DMS53 treated with DMSO at 0.1 percent for 48 hours (cell line): ENCODE results near the gene PAX2.

ENCODE experiments used
- DNase-seq: peaks from one replicate; lab custom pipeline; 2025; ENCODE audit not compliant: unreplicated experiment; lab: John Stamatoyannopoulos, UW

The PAX2 gene

GRCh38 chr10:100835810-100836209, 90.4 kb downstream of the PAX2 start:
- no peak for DNase-seq

GRCh38 chr10:100836891-100837290, 91.5 kb downstream of the PAX2 start:
- no peak for DNase-seq

GRCh38 chr10:100837300-100837699, 91.9 kb downstream of the PAX2 start:
- no peak for DNase-seq

- DNase-seq = no peak
Measured at GRCh38 chr10:100838986-100839385, 93.6 kb downstream of the PAX2 start.

- DNase-seq = no peak
Measured at GRCh38 chr10:100841528-100841927, 96.1 kb downstream of the PAX2 start.

- DNase-seq = no peak
Measured at GRCh38 chr10:100847440-100847839, 102.1 kb downstream of the PAX2 start.

GRCh38 chr10:100848770-100849169, 103.4 kb downstream of the PAX2 start:
- DNase-seq = no peak

- no peak for DNase-seq
Measured at GRCh38 chr10:100858261-100858660, 112.9 kb downstream of the PAX2 start.

GRCh38 chr10:100858747-100859483, 113.5 kb downstream of the PAX2 start:
- DNase-seq = no peak

- DNase-seq = no peak
Measured at GRCh38 chr10:100859484-100859763, 114.0 kb downstream of the PAX2 start.

GRCh38 chr10:100863433-100863832, 118.1 kb downstream of the PAX2 start:
- DNase-seq = no peak

- no peak for DNase-seq
Measured at GRCh38 chr10:100864036-100864885, 118.9 kb downstream of the PAX2 start.

GRCh38 chr10:100864978-100865377, 119.6 kb downstream of the PAX2 start:
- DNase-seq = no peak

- DNase-seq = no peak
Measured at GRCh38 chr10:100866010-100866409, 120.6 kb downstream of the PAX2 start.

GRCh38 chr10:100866575-100867098, 121.3 kb downstream of the PAX2 start:
- no peak for DNase-seq

- DNase-seq = no peak
Measured at GRCh38 chr10:100867261-100867963, 122.0 kb downstream of the PAX2 start.

- no peak for DNase-seq
Measured at GRCh38 chr10:100868382-100868781, 123.0 kb downstream of the PAX2 start.

- no peak for DNase-seq
Measured at GRCh38 chr10:100869399-100869798, 124.0 kb downstream of the PAX2 start.

- DNase-seq = no peak
Measured at GRCh38 chr10:100872034-100872791, 126.8 kb downstream of the PAX2 start.

GRCh38 chr10:100873146-100873826, 127.9 kb downstream of the PAX2 start:
- DNase-seq = no peak
